A549 (cell line): ENCODE results near the gene EXOSC5. TPM values are rescaled to one million over a fixed set of nuclear protein-coding genes. Genes with fewer than 3 reads are reported as not detected.
"Not testable (repeated sequence)": the region's sequence is repeated elsewhere in the genome, so short reads cannot be mapped to it uniquely, and the experiment has no call there.

Experiments
- ATAC-seq, 2 experiments: fragments of 200-7000 bp in 1 of 2; fragments of >200 bp in 1 of 2; cut with Nextera tagmentation in 1 of 2; cut with Tn5 transposase in 1 of 2; 3 replicates each; pipeline versions ENCODE4 v1.8.0 to v1.9.1; 2018 to 2020; ENCODE audit warnings: mild to moderate bottlenecking in 1 of 2, moderate library complexity in 1 of 2
- CTCF ChIA-PET: fragments of 300-600 bp; sonication (Branson Sonifier 250); formaldehyde crosslinking; extraction: SDS; loops from one replicate; lab custom pipeline; 2021; ENCODE audit warnings: antibody characterized with exemption, inconsistent platforms; lab: Yijun Ruan, JAX
- POLR2A ChIA-PET: fragments of 350-600 bp; formaldehyde crosslinking; extraction: SDS; loops from one replicate; lab custom pipeline; 2021; ENCODE audit warnings: antibody characterized with exemption, inconsistent platforms; lab: Yijun Ruan, JAX
- DNase-seq, 2 experiments: peaks; one replicate each; pipeline versions ENCODE4 v3.0.0 to v3.0.0-alpha.2; 2011 to 2016; ENCODE audit warnings: low read depth in 1 of 2, low spot score in 1 of 2
- FAIRE-seq: peaks from 2 replicates; lab custom pipeline; 2011; peaks lifted over from hg19 to GRCh38; lab: Jason Lieb, UNC
- H3K27ac ChIP-seq, 2 experiments: fragments of >200 bp; sonication (Bioruptor Twin); formaldehyde crosslinking; 3 replicates each; pipeline ENCODE4 v1.5.1; 2016 to 2017
- H3K4me1 ChIP-seq: fragments of >200 bp; sonication (Bioruptor Twin); formaldehyde crosslinking; 3 replicates; pipeline ENCODE4 v1.6.1; 2016
- H3K4me2 ChIP-seq: fragments of >200 bp; sonication (Bioruptor Twin); formaldehyde crosslinking; 3 replicates; pipeline ENCODE4 v1.6.1; 2016
- H3K4me3 ChIP-seq: fragments of >200 bp; sonication (Bioruptor Twin); formaldehyde crosslinking; 3 replicates; pipeline ENCODE4 v1.5.1; 2016
- H3K9me3 ChIP-seq: fragments of >200 bp; sonication (Bioruptor Twin); formaldehyde crosslinking; 3 replicates; pipeline ENCODE4 v1.6.1; 2016
- HMGXB4 ChIP-seq: fragments of 250-450 bp; sonication (Bioruptor Pico); IDR thresholded peaks from 2 replicates; pipeline ENCODE4 v1.5.0; 2021; ENCODE audit warnings: mild to moderate bottlenecking, moderate library complexity, borderline replicate concordance
- HOXB13 ChIP-seq: fragments of 250-450 bp; sonication (Bioruptor Pico); IDR thresholded peaks from 2 replicates; pipeline ENCODE4 v1.5.0; 2020; ENCODE audit warnings: low read depth, mild to moderate bottlenecking, moderate library complexity
- MAFK ChIP-seq: fragments of 450-650 bp; IDR thresholded peaks from 2 replicates; pipeline ENCODE4 v1.6.1; 2014; ENCODE audit not compliant: partially characterized antibody
- NPAS2 ChIP-seq: fragments of 250-450 bp; sonication (Bioruptor Pico); IDR thresholded peaks from 2 replicates; pipeline ENCODE4 v1.8.0; 2022; ENCODE audit warnings: mild to moderate bottlenecking, moderate library complexity, borderline replicate concordance
- RAD21 ChIP-seq, 2 experiments: fragments of >200 bp in 1 of 2; sonication (Bioruptor Twin) in 1 of 2; formaldehyde crosslinking in 1 of 2; IDR thresholded peaks in 1 of 2; conservative IDR thresholded peaks in 1 of 2; 2 replicates in 1 of 2; 3 replicates in 1 of 2; pipeline ENCODE4 v1.6.1; 2012 to 2018; ENCODE audit warnings: inconsistent platforms in 1 of 2
- RARB ChIP-seq: fragments of 250-450 bp; sonication (Bioruptor Pico); IDR thresholded peaks from 2 replicates; pipeline ENCODE4 v1.8.0; 2021; ENCODE audit warnings: mild to moderate bottlenecking, moderate library complexity
- RCOR1 ChIP-seq: fragments of 150-350 bp; IDR thresholded peaks from 2 replicates; pipeline ENCODE4 v1.6.1; 2014; ENCODE audit warnings: antibody characterized with exemption, low read length, low read depth
- RFX5 ChIP-seq: fragments of 450-650 bp; IDR thresholded peaks from 2 replicates; pipeline ENCODE4 v1.7.1; 2014; ENCODE audit warnings: antibody characterized with exemption, mild to moderate bottlenecking, moderate library complexity
- RNF2 ChIP-seq: fragments of 200-600 bp; sonication (generic); IDR thresholded peaks from 2 replicates; pipeline ENCODE4 v1.6.1; 2016; ENCODE audit warnings: low read depth, mild to moderate bottlenecking, antibody characterized with exemption, moderate library complexity, borderline replicate concordance
- SMC3 ChIP-seq: fragments of >200 bp; sonication (Bioruptor Twin); formaldehyde crosslinking; IDR thresholded peaks from 3 replicates; pipeline ENCODE4 v1.6.1; 2018; ENCODE audit warnings: inconsistent platforms
- ZFP36 ChIP-seq: fragments of 450-650 bp; IDR thresholded peaks from 2 replicates; pipeline ENCODE4 v1.6.1; 2014; ENCODE audit warnings: borderline replicate concordance; ENCODE audit not compliant: partially characterized antibody
- ZSCAN20 ChIP-seq: fragments of 250-450 bp; sonication (Bioruptor Pico); IDR thresholded peaks from 2 replicates; pipeline ENCODE4 v1.8.0; 2022; ENCODE audit warnings: mild to moderate bottlenecking, moderate library complexity
- WGBS: methylation state at CpG from one replicate; pipeline ENCODE4 v1.1.6; 2017; ENCODE audit errors: missing lambda C conversion rate; 5-methylcytosine and 5-hydroxymethylcytosine counted together
- polyA plus RNA-seq, 4 experiments: library from polyadenylated mRNA; depleted of rRNA in 3 of 4; stranded (reverse); fragments of >200 nt; fragmentation: RNase III in 1 of 4; extraction: RNeasy Plus Mini Kit Qiagen cat#74134 plus additional on column Dnase treatment in 1 of 4; gene quantifications; 2 replicates in 3 of 4; 3 replicates in 1 of 4; pipeline ENCODE4 v1.2.3, GENCODE V29; 2011 to 2017

EXOSC5 gene
- polyA plus RNA-seq, 2 of the 4 experiments (the other 2 are of a cell fraction) = 63.7 to 109 TPM

- H3K4me1 ChIP-seq = peaks cover 15% of the 10 kb centered on the region
- H3K4me2 ChIP-seq = peak overlapping the region; percentile 90
- H3K9me3 ChIP-seq = no peaks in the 10 kb centered on the region
- POLR2A ChIA-PET = interaction anchor here (0.5 to 5.6 kb wide), 6 partner anchors 13 to 190 kb away, joined by 3 to 96 read pairs (median 4); partner anchors contain the start of genes B9D2, DMAC2 and HNRNPUL1
- FAIRE-seq (no peak), DNase-seq (no peak), ATAC-seq (no peak)
- CTCF ChIA-PET = interaction anchor here (0.6 to 9.4 kb wide), 21 partner anchors 14 to 576 kb away, joined by 3 to 197 read pairs (median 14); partner anchors contain the start of genes B9D2, CCDC97, HNRNPUL1 and MIA
- H3K4me3 ChIP-seq = peak overlapping the region; percentile 72
- no peak for TF ChIP-seq RCOR1
- TF ChIP-seq HOXB13 (CRISPR knock-in tag) = 0 out of 2 replicates have a peak, but pooled peaks have one; percentile 0
- TF ChIP-seq NPAS2 (CRISPR knock-in tag) = peak; percentile 32; the same call in 1 of the 2 replicates
- TF ChIP-seq RARB (CRISPR knock-in tag) = no peak
- 74% methylated on average over 22 of the region's 22 CpGs for WGBS
- peak overlapping the region; percentile 90 to 92 for H3K27ac ChIP-seq
These were observed 46.3 kb downstream of the EXOSC5 start for GRCh38 chr19:41350735-41351338.

- CTCF ChIA-PET = interaction anchor here (0.6 to 23.9 kb wide), 15 partner anchors 10 to 352 kb away, joined by 3 to 295 read pairs (median 3); partner anchors contain the start of gene DMAC2
- ATAC-seq, H3K9me3 ChIP-seq, H3K4me2 ChIP-seq, DNase-seq, H3K27ac ChIP-seq, POLR2A ChIA-PET, FAIRE-seq, H3K4me3 ChIP-seq: not testable (repeated sequence)
- WGBS = 92% methylated on average over 9 of the region's 9 CpGs
- H3K4me1 ChIP-seq = peaks cover 10% of the 10 kb centered on the region
These were observed 50.2 kb downstream of the EXOSC5 start for GRCh38 chr19:41346916-41347315.

- ChIA-PET POLR2A (no interaction called here), CTCF (interaction anchor here (0.8 to 23.9 kb wide), 7 partner anchors 8 to 226 kb away, joined by 3 to 295 read pairs (median 7); no protein-coding TSS in a partner anchor)
- no peak overlapping the region for H3K4me2 ChIP-seq
- 94% methylated on average over 2 of the region's 2 CpGs for WGBS
- ATAC-seq (no peak), DNase-seq (no peak), FAIRE-seq (no peak)
- H3K4me3 ChIP-seq = no peak overlapping the region
- H3K27ac ChIP-seq = no peak overlapping the region
- peaks cover 9% of the 10 kb centered on the region for H3K4me1 ChIP-seq
- TF ChIP-seq ZFP36 (peak; percentile 81), ZSCAN20 (CRISPR knock-in tag) (no peak)
- no peaks in the 10 kb centered on the region for H3K9me3 ChIP-seq
These were observed 53.0 kb downstream of the EXOSC5 start for GRCh38 chr19:41344162-41344561.

GRCh38 chr19:41341669-41342490 is 55.3 kb downstream of the EXOSC5 start:
- TF ChIP-seq RFX5 (no peak), MAFK (no peak), SMC3 (no peak), RNF2 (no peak), HMGXB4 (no peak), RAD21 (conservative IDR thresholded peaks at IDR 0.05 in 1 of 2, IDR thresholded peaks at IDR 0.05 in 1 of 2) (peak in 1 of 2 experiments; percentile 8; a peak in 1 of 5 replicates)
- H3K9me3 ChIP-seq = no peaks in the 10 kb centered on the region
- 93% methylated on average over 17 of the region's 20 CpGs for WGBS
- H3K27ac ChIP-seq = no peak overlapping the region
- no peak overlapping the region for H3K4me3 ChIP-seq
- peaks cover 9% of the 10 kb centered on the region for H3K4me1 ChIP-seq
- ChIA-PET POLR2A (interaction anchor here (0.7 to 1.5 kb wide), 2 partner anchors 12 to 22 kb away, joined by 3 to 4 read pairs; partner anchors contain the start of genes B9D2 and TGFB1), CTCF (interaction anchor here (0.6 to 23.9 kb wide), 7 partner anchors 8 to 204 kb away, joined by 3 to 295 read pairs (median 10); partner anchors contain the start of gene TGFB1)
- DNase-seq (no peak), ATAC-seq (peak; percentile 12 to 27; a peak in 3 of 6 replicates), FAIRE-seq (no peak)
- no peak overlapping the region for H3K4me2 ChIP-seq
